PC-3 (cell line): ENCODE measurements around the gene TDRD12.

ENCODE experiments used
- EZH2 ChIP-seq: fragments of 300-600 bp; sonication (generic); IDR thresholded peaks from one replicate; pipeline ENCODE4 v1.6.1; 2017; ENCODE audit warnings: antibody characterized with exemption, mild to moderate bottlenecking, low read length; ENCODE audit not compliant: unreplicated experiment
- EZH2phosphoT487 ChIP-seq: fragments of 300-600 bp; sonication (generic); IDR thresholded peaks from 2 replicates; pipeline ENCODE4 v1.6.1; 2018; ENCODE audit warnings: mild to moderate bottlenecking, antibody characterized with exemption, low read length, borderline replicate concordance
- TF ChIP-seq, protein P1 (sequence below): fragments of 300-600 bp; sonication (generic); conservative IDR thresholded peaks from 2 replicates; pipeline ENCODE4 v1.5.1; 2017; ENCODE audit warnings: antibody characterized with exemption, low read depth, mild to moderate bottlenecking, low read length

DNA sequence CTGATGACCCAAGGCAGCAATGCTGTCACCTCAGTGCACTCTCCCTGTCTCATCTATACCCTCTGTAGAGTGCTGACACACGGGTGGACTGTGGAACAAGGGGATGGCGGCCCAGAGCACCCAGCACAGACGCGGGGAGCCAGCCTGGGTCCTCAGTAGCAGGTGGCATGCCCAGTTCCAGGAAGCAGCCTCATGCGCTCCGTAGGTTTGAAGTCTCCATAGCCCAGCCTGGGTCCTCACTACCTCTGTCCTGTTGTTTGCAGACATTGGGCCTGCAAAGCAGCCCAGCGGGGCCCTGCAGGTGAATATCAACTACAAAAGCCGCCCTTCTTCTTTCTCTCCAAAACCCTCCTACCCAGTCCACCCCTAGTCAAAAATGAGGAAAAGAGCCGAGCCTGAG is 155.0 kb downstream of the TDRD12 start:
- TF ChIP-seq, protein P1, sequence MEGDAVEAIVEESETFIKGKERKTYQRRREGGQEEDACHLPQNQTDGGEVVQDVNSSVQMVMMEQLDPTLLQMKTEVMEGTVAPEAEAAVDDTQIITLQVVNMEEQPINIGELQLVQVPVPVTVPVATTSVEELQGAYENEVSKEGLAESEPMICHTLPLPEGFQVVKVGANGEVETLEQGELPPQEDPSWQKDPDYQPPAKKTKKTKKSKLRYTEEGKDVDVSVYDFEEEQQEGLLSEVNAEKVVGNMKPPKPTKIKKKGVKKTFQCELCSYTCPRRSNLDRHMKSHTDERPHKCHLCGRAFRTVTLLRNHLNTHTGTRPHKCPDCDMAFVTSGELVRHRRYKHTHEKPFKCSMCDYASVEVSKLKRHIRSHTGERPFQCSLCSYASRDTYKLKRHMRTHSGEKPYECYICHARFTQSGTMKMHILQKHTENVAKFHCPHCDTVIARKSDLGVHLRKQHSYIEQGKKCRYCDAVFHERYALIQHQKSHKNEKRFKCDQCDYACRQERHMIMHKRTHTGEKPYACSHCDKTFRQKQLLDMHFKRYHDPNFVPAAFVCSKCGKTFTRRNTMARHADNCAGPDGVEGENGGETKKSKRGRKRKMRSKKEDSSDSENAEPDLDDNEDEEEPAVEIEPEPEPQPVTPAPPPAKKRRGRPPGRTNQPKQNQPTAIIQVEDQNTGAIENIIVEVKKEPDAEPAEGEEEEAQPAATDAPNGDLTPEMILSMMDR = no peak
- TF ChIP-seq EZH2phosphoT487 = no peak
- TF ChIP-seq EZH2 = no peak
